Measurements from ENCODE around the gene NEK5.
A peak's percentile ranks its signal among the peaks of the same experiment; 100 is the strongest.
"Not testable (repeated sequence)": the region's sequence is repeated elsewhere in the genome, so short reads cannot be mapped to it uniquely, and the experiment has no call there.

NEK5 gene, protein sequence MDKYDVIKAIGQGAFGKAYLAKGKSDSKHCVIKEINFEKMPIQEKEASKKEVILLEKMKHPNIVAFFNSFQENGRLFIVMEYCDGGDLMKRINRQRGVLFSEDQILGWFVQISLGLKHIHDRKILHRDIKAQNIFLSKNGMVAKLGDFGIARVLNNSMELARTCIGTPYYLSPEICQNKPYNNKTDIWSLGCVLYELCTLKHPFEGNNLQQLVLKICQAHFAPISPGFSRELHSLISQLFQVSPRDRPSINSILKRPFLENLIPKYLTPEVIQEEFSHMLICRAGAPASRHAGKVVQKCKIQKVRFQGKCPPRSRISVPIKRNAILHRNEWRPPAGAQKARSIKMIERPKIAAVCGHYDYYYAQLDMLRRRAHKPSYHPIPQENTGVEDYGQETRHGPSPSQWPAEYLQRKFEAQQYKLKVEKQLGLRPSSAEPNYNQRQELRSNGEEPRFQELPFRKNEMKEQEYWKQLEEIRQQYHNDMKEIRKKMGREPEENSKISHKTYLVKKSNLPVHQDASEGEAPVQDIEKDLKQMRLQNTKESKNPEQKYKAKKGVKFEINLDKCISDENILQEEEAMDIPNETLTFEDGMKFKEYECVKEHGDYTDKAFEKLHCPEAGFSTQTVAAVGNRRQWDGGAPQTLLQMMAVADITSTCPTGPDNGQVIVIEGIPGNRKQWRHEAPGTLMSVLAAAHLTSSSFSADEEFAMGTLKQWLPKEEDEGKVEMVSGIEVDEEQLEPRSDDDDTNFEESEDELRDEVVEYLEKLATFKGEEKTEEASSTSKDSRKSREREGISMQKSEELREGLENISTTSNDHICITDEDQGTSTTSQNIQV

DNA sequence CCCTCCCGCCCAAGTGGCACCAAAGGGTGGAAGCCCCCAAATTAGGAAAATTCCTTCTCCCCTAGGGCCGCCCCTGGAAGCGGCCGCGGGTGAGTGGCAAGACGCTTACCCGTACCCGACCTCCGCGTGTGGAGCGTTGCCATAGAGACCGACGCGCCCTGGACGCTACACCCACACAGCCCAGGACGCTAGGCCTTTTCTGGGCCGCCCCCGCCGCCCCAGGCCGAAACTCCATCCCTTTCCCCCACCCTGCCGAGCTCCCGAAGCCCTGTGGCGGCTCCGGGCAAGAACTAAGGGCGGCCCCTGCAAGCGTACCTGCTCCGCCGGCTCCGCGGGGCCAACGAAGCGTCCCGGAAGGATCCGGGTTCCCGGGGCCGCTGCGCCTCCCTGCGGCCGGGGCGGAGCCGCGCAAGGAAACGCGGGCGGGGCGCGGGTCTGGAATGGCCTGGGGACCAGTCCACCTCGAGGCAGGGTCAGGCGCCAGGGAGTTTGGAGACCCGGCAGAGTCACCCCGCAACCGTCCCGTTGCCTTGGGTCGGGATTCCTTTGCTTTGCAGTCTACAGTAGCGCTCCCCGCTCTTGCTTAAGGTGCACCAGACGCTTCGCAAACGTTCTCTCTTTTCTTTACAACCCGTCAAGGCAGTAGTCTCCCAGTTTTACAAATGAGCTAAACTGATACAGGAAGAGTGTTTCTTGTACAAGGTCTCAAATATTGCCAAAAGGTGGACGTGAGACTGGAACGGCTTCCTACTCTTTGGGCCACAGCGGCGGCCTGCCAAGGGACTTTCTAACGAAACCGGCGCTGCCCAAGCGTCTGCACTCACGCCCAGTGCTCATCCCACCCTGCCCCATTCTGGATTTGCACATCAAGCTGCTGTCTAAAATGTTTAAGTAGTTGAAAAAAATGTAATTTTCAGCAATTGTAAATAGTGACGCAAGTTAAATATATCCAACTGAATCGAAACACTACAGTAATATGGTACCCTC, at the start of gene NEK5:
NEK5 (minus strand) TSS at position 360 of the 987 bp plus-strand sequence. CDS start 1,591 bp downstream, outside the sequence.
- peak; percentile 9 to 45 (median 21) for DNase-seq

DNA sequence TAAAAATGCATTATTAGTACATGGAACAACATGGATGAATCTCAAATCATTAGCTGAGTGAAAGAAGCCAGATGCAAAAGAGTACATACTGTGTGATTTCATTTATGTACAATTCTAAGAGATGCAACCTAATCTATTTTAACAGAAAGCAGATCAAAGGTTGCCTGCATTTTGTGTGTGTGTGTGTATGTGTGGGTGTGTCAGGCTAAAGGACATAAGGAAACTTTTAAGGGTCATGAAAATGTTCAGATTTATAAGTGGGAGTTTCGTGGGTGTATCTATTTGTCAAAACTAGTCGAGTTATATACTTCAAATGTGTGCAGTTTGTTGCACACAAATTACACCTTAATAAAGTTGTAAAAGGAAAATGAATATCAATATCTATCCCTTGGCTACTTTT, 48.4 kb upstream of the NEK5 start:
- DNase-seq, result no peak

DNA sequence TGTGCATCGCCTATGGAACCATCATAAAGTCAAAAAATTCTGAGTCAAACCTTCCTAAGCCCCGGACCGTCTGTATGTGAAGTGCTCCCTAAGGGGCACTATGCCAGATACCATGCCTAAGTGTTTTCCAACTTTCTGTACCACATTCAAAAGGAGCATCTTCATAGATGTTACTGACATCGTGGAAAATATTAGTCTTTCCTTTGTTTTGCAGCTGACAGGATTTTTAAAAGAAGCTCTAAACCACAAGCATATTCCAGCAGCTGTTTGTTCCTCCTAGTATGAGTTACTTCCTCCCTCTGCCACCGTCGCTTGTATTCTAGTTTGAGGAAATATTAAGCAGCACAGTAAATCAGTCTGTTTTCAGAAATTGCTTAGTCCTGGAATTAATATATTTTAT, 45.1 kb upstream of the NEK5 start:
- DNase-seq, result not testable (repeated sequence)

DNA sequence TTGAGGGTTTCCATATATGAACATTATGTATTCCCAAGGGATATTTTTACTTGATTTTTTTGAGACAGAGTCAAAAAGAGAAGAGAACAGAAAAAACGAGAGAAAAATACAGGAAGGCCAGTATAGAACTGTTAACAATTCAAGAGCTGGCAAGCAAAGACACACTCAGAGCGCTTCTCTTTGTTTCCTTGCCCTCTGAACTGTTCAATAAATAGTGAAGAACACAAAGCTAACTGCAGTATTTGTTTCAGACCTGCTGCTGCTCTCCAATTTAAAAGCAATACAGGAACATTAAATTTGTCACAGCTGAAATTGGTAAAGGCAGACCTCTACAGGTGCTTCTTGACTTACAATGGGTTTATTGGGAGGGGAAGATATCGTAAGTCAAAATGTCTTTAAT, 44.5 kb upstream of the NEK5 start:
- no peak for DNase-seq

DNA sequence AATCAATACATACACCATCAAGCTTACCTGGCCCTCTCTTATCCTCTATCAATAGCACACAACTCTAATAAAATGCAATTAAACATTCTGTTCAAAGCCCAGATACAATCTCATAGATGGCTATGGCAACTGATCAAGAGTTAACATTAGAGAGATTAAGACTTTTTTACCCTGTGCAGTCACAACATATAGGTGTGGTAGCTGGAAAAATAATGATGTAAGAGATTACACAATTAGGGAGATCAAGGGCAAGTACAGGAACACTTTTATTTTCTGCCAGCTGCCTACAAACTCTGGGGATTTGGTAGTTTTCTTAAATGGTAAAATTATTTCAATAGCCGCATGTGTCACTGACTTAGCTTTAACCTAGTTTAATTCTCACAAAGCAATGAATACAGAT, 42.8 kb upstream of the NEK5 start:
- DNase-seq, result not testable (repeated sequence)

DNA sequence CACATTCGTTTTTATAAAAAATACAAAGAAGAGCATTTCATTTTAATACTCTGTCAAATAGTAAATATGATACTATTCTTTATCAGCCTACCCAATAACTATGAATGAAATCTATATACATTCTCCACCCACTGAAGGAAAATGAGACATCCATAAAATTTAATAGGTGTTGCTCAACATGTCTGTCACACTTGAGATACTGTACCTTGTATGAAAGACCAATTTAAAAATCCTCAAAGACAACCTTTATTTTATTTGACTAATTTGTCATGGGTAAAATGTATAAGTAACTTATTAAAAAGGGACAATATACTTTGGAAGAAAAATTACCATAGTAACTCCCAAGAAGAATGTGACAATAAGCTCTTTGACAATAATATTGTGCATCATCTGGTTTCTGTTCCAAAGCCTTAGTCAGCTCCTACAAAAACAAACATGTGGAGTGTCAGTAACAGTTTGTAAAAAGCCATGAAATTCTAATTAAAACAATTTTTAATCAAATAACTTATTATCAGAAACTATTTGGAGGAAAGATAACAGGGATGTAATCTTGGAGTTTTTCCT, 42.0 kb upstream of the NEK5 start:
- not testable (repeated sequence) for DNase-seq

DNA sequence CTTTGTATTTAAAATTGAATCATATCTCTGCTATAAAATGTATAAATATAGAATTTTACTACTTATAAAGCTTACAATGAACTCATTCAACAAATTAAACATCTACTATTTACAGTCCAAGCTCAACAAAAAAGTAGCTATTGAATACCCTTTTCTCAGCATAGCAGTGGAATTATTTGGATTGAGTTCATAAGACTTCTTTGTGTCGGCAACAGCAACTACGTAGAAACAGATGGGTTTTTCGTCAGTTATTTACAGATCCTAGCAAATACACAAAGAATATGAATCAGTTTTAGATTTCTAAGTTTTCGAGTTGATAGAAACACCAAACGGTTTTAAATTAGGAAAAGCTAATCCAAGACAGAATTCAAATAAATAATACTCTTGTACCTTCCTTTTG, 41.0 kb upstream of the NEK5 start:
- no peak for DNase-seq

DNA sequence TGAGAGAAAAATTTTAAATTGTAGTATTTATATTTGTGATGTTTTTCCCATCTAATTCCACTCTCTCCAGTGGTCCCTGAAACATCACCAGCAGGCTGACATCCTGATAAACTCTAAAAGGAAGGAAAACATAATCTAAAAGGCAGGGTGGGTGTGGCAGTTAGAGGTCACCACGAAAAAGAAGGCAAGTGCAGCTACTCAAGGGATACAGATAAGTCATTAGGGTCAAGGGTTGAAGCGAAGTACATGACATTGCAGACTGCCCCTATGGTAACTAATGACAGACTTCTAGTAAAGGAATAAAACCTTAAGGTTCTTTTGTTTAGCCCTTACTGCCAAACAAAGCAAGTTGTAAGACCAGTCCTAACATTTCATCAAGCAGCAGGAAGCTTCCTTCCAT, 36.5 kb upstream of the NEK5 start:
- no peak for DNase-seq

DNA sequence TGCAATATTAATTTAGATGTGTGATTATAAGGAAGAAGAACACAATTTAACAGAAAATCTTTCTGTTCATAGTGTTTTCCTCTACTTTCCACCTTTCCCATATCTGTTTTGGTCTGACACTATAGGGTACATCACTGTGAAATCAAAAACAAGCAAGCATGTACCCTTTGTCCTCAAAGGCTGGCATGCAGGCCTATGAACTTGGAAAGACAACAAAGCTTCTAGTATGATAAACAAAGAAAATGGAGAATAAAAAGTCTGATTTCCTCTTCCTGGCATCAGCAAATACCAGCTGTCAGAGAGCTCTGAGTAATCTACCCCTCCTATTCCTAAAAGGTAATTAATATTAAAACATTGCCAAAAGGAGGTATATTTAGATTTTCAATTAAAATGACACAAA, 36.1 kb upstream of the NEK5 start:
- no peak for DNase-seq

DNA sequence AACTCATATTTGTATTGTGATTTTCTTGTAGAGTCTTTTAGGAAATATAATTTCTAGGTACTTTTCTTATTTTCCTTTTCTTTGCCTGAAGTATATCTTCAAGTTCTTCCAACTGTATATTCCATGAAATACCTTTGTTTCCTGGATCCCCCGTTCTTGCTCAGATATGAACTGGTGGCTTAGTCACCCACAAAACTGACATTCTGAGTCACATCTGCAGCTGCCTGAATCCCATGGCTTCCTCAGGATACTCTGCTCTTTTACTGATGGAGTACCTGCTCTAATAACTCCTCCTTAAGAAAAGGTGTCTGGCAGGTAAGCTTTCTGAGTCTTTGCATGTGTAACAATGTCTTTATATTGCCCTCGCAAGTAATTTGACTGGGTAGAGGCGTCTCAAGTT, 35.0 kb upstream of the NEK5 start:
- DNase-seq, result not testable (repeated sequence)

DNA sequence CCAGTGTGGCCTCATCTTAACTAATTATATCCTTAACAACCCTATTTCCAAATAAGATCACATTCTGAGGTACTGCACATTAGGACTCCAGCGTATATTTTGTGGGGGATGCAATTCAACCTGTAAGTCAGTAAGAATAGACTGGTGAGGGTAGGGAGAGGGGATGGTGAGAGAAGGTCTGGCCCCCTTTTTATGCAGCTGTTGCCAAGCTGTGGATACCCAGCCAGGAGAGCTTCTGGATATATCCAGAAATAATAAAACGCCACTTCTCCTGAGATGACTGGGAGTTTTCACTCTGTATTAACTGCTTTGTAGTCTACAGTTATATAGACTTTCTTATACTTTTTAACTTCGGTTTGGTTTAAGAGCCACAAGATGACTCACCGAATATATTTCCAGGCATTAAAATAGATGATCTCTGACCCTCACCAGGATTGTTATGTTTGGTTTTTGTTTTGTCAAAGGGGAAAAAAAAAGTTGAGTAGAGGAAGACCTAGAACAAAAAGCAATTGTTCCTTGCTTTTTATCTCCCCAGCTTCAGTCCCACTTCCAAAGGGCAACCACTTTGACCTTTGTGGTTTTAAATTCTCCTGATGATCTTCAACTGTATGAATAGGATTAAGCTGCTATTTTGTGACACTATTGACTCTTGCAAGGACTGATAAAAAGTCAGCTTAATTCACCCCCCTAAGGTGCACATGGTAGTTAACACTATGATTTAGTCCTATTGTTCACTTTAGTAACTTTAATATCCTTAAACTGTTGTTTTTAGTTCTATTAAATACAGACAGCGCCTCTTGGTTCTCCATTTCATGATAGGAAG, 33.6 kb upstream of the NEK5 start:
- DNase-seq, result no peak

DNA sequence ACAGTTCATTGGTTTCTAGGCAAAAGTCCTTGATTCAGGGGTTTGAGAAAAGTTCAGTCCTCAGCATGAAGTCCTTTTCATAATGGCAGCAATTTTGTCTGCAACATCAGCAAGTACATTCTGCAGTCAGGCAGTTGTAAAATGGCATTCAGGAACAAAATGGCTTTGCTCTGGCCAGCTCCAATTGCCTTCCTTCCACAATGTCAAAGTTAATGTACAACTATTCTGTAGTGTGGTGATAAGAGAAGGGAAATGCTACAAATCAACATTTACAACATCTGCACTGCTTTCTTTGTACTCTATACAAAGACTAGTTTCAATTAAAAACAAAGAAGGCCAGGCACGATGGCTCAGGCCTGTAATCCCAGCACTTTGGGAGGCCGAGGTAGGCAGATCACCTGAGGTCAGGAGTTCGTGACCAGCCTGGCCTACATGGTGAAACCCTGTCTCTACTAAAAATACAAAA, 32.3 kb upstream of the NEK5 start:
- no peak for DNase-seq

DNA sequence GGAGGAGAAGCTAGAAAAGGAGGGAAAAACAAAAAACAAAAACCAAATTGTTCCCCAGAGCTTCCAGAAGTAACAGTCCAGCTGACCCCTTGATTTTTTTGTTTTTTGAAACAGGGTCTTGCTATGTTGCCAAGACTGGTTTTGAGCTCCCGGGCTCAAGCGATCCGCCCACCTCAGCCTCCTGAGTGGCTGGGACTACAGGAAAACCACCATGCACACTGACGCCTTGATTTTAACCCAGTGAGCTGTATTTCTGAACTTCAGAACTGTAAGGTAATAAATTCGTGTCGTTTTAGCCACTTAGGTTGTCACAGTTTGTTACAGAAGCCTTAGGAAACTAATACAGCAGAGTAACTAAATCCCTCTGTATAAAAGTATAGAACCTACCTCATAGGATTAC, 31.6 kb upstream of the NEK5 start:
- DNase-seq, result no peak

DNA sequence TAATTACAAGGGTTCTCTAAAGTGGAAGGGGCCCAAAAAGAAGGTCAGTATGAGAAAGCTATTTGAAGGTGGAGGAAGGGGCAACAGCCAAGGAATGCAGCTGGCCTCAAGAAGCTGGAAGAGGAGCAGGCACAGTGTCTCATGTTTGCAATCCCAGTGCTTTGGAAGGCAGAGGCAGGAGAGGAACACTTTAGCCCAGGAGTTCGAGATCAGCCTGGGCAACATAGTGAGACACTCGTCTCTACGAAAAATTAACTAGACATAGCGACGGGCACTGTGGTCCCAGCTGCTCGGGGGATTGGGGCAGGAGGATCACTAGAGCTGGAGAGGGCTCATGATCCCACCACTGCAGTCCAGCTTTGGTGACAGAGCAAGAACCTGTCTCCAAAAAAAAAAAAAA, 31.2 kb upstream of the NEK5 start:
- DNase-seq, result no peak

DNA sequence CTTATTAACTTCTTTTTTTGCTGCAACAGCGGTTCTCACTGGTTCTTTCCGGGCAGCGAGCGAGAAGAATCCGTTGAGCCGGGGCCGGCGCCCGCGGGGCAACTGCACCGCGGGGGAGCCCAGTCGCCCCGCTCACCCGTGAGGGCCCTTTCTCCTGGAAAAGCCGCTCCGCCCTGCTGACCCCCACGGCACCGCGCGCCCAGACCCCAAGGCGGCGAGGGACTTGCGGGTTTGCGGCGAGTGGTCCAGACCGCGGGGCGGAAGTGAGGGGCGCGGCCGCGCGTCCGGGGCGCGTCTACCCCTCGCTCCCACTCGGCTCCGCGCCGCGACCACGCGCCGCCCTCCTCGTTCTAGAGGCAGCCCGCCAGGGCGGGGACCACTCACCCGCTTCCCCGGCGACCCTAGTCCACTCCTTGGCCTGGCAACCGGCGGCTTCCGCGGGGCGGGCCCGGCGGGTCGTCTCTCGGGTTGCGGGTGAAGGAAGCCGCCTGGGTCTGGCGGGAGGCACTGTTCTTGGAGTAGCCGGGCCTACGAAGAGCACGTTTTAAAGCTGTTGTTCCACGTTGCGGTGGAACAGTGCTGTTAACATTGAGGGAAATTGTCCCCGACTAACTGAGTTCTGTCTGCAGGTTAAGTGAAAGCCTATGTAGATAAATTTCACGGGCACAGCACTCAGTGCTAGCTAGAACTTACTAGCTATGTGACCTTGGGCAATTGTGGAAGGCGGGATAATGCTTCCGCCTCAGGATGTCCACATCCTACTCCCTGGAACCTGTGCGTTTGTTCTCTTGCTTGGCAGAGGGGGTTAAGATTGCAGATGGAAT, 30.5 kb upstream of the NEK5 start, which contains the start of gene NEK3:
NEK3 (minus strand) TSS at position 439 of the 824 bp plus-strand sequence. CDS start 3,406 bp downstream, outside the sequence.
- DNase-seq, result peak; percentile 10 to 52 (median 16)

DNA sequence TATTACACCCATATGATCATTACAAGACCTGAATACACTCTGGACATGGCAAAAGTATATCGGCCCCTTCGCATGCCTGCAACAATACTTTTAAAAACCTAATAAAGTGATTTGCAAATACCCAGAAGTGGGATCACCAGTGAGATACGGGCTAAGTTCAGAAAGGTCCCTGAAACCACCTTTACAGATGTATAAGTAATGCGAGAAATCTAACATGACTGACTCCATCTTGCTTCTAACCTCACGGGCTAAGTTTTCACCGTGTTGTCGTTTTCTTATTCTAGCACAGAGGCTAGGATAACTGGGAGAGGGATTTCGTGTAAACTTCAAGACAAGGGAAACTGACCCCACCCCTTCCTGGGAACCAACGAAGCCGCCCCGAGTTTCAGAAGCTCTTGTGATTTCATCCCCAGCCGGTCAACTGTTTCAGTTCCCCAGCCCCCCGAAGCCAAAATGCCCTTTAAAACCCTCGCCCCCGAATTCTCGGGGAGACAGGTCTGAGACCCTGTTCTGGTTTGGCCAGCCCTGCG, 29.8 kb upstream of the NEK5 start:
- DNase-seq, result no peak

DNA sequence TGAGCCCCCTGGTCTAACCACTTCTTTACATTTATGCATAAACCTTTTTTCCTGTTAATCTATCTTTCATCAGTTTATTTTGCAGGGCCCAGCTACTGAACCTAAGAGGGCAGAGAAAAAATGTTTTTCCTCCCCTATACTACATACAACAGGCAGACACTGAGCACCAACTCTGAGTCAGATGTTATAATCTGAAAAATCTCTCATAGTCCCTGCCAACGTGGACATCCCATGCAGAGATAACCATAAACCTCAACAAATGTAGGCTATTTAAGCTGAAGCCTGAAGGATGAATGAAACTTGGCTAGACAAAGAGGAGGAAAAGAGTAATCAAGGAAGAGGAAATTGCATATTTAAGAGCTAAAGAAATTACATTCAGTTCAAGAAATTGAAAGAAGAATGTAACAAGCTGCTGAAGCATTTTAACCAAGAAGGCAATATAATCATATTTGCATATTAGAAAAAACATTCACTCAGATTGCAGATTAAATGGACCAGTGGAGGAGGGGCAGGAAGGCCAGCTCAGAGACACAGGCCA, 27.9 kb upstream of the NEK5 start:
- no peak for DNase-seq

DNA sequence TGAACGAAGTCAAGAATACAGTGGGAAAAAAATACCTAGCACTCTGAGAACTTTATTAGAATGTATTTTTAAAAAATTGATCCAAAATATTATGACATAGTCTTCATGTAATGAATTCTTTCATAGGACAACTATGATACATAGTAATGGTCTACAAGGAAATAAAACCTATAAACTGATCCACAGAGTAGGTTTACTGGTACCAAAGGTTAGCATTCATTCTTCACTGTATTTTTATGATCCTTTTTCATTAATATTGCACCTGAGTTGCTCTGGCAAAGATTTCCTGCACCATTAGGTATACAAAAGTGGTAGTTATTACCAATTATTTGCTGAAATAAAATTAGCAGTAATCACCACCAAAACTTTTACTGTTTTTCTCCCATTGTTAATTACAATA, 26.3 kb upstream of the NEK5 start:
- no peak for DNase-seq

DNA sequence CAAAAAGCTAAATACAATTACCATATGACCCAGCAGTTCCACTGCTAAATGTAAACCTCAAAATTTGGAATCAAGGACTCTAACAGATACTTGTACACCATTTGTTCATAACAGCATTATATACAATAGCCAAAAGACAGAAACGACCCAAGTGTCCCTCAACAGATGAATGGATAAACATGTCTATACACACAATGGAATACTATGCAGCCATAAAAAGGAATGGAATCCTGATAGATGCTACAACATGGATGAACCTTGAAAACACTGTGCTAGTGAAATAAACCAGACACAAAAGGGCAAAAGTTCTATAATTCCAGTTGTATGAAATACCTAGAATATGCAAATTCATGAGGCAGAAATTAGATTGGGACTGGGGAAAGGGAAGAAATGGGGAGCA, 18.4 kb upstream of the NEK5 start:
- DNase-seq, result no peak

DNA sequence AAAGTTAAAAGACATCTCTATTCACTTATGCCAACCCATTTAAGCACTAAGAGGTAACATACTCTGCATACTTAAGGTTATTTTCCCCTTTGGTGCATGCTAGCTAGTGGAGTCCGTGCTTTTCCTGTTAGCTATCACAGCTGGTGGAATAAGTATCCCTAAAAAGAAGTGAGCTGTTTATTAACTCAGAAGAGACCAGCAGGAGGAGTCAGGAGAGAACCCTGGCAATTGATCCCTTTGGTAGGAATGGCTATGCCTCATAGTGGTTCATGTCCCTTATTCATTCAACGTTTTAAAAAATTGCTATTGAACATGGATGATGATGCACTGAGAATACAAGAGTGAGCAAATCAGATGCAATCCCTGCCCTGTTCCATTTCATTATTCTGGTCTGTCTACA, 12.4 kb upstream of the NEK5 start:
- DNase-seq, result no peak

Measured in activated naive CD4-positive, alpha-beta T cell (primary cell).